ENCODE results near the gene VRTN. TPM values are rescaled to one million over a fixed set of nuclear protein-coding genes. Genes with fewer than 3 reads are reported as not detected.
A peak's percentile ranks its signal among the peaks of the same experiment; 100 is the strongest.

The VRTN gene
- total and polyA plus RNA-seq, 9 of the 15 experiments (the other 6 are each of a cell fraction or from before 2014, with no cell fraction given) = 0.05 to 0.09 (median 0.06) TPM; not detected in 6

GRCh38 chr14:74333909-74334308 is 14.4 kb upstream of the VRTN start:
- Histone ChIP-seq H3K9ac (ENCODE audit: insufficient read depth in 1 of 2, low read depth in 2 of 2, low read length in 2 of 2) (no peak overlapping the region), H3K4me1 (replicated peaks in 1 of 2; ENCODE audit: control insufficient read depth in 2 of 2, insufficient read depth in 2 of 2, low read length in 2 of 2) (no peaks in the 10 kb centered on the region; a peak in 1 of 5 replicates), H3K9me1 (ENCODE audit: control insufficient read depth, insufficient read depth, low read length) (no peaks in the 10 kb centered on the region), H4K20me1 (replicated peaks; ENCODE audit: control insufficient read depth, insufficient read depth, low read length) (no peaks in the 10 kb centered on the region), H3K79me2 (ENCODE audit: control insufficient read depth, insufficient read depth, low read length) (no peaks in the 10 kb centered on the region), H3K36me3 (ENCODE audit: control insufficient read depth, insufficient read depth, low read length) (no peaks in the 10 kb centered on the region), H3K4me2 (ENCODE audit: insufficient read depth, low read length) (no peak overlapping the region), H3K27ac (ENCODE audit: extremely low read depth, low read depth, low read length) (no peak overlapping the region), H3K9me3 (replicated peaks; ENCODE audit: control insufficient read depth, insufficient read depth, low read depth, low read length) (no peaks in the 10 kb centered on the region), H2AFZ (ENCODE audit: low read depth, low read length) (no peak overlapping the region), H3K4me3 (no peak overlapping the region), H3K27me3 (ENCODE audit: control insufficient read depth in 2 of 2, insufficient read depth in 2 of 2, low read length in 2 of 2) (peaks cover 5 to 14% of the 10 kb centered on the region in 2 experiments; a peak in 2 of 5 replicates)
- DNase-seq (ENCODE audit: extremely low read depth in 1 of 4, low spot score in 3 of 4) = no peak
- POLR2A ChIA-PET = no interaction called here
- WGBS (ENCODE audit: insufficient coverage, low coverage, missing lambda C conversion rate) = 8% methylated on average over 4 of the region's 4 CpGs
- in situ Hi-C loops (cut with MboI) (no loop called here), intact Hi-C loops (cut with micrococcal nuclease) (no loop called here)
- no peak for FAIRE-seq
- CTCF ChIA-PET (ENCODE audit: low intra/inter-chr PET ratio) = no interaction called here
- TF ChIP-seq HNRNPH1 (optimal IDR thresholded peaks at IDR 0.05; ENCODE audit: low read depth, low read length) (no peak), NR2C1 (IDR thresholded peaks at IDR 0.05) (no peak), NR2C1 (tag; IDR thresholded peaks at IDR 0.05) (no peak)
- no TSS peak for BruUV-seq (replicated peaks)
- ATAC-seq = no peak

- no TSS peak for BruUV-seq (replicated peaks)
- in situ Hi-C loops (cut with MboI) = no loop called here
- WGBS (ENCODE audit: insufficient coverage, low coverage, missing lambda C conversion rate) = 8% methylated on average over 2 of the region's 2 CpGs
- H3K4me3 ChIP-seq = no peak overlapping the region
- no peak overlapping the region for H3K27ac ChIP-seq (ENCODE audit: extremely low read depth, low read depth, low read length)
- no peak overlapping the region for H2AFZ ChIP-seq (ENCODE audit: low read depth, low read length)
- H3K9me3 ChIP-seq (replicated peaks; ENCODE audit: control insufficient read depth, insufficient read depth, low read depth, low read length) = no peaks in the 10 kb centered on the region
- H3K9ac ChIP-seq (ENCODE audit: insufficient read depth in 1 of 2, low read depth in 2 of 2, low read length in 2 of 2) = no peak overlapping the region
- ATAC-seq (0 out of 3 replicates have a peak, but pooled peaks have one; percentile 41), FAIRE-seq (no peak), DNase-seq (ENCODE audit: extremely low read depth in 1 of 4, low spot score in 3 of 4) (no peak)
- intact Hi-C loops (cut with micrococcal nuclease) = no loop called here
- no peaks in the 10 kb centered on the region for H4K20me1 ChIP-seq (replicated peaks; ENCODE audit: control insufficient read depth, insufficient read depth, low read length)
- H3K4me1 ChIP-seq (replicated peaks in 1 of 2; ENCODE audit: control insufficient read depth in 2 of 2, insufficient read depth in 2 of 2, low read length in 2 of 2) = peaks cover 2 to 6% of the 10 kb centered on the region in 2 experiments; a peak in 4 of 5 replicates
- POLR2A ChIA-PET = interaction anchor here (0.7 to 1.6 kb wide), 2 partner anchors 10 kb away, joined by 3 to 4 read pairs; no protein-coding TSS in a partner anchor
- no peaks in the 10 kb centered on the region for H3K36me3 ChIP-seq (ENCODE audit: control insufficient read depth, insufficient read depth, low read length)
- CTCF ChIA-PET (ENCODE audit: low intra/inter-chr PET ratio) = no interaction called here
- no peaks in the 10 kb centered on the region for H3K9me1 ChIP-seq (ENCODE audit: control insufficient read depth, insufficient read depth, low read length)
- no peaks in the 10 kb centered on the region for H3K79me2 ChIP-seq (ENCODE audit: control insufficient read depth, insufficient read depth, low read length)
- no peak overlapping the region for H3K4me2 ChIP-seq (ENCODE audit: insufficient read depth, low read length)
- H3K27me3 ChIP-seq (ENCODE audit: control insufficient read depth in 2 of 2, insufficient read depth in 2 of 2, low read length in 2 of 2) = no peaks in the 10 kb centered on the region; a peak in 1 of 5 replicates
- TF ChIP-seq, protein P1, sequence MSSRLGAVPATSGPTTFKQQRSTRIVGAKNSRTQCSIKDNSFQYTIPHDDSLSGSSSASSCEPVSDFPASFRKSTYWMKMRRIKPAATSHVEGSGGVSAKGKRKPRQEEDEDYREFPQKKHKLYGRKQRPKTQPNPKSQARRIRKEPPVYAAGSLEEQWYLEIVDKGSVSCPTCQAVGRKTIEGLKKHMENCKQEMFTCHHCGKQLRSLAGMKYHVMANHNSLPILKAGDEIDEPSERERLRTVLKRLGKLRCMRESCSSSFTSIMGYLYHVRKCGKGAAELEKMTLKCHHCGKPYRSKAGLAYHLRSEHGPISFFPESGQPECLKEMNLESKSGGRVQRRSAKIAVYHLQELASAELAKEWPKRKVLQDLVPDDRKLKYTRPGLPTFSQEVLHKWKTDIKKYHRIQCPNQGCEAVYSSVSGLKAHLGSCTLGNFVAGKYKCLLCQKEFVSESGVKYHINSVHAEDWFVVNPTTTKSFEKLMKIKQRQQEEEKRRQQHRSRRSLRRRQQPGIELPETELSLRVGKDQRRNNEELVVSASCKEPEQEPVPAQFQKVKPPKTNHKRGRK (tag; IDR thresholded peaks at IDR 0.05) = no peak
- TF ChIP-seq POLR2A (conservative IDR thresholded peaks at IDR 0.05) (no peak), FOS (IDR thresholded peaks at IDR 0.05; ENCODE audit: extremely low read depth, insufficient read length) (no peak), PHB2 (IDR thresholded peaks at IDR 0.05; ENCODE audit: low read depth) (no peak), SP1 (CRISPR knock-in tag; IDR thresholded peaks at IDR 0.05) (no peak), SAP30 (IDR thresholded peaks at IDR 0.05; ENCODE audit: borderline replicate concordance, insufficient read depth, low read depth, low read length, poor library complexity, severe bottlenecking) (no peak), U2AF1 (optimal IDR thresholded peaks at IDR 0.05; ENCODE audit: low read depth, low read length) (no peak), SNRNP70 (optimal IDR thresholded peaks at IDR 0.05; ENCODE audit: low read depth, low read length) (no peak)
- TF ChIP-seq, protein P2, sequence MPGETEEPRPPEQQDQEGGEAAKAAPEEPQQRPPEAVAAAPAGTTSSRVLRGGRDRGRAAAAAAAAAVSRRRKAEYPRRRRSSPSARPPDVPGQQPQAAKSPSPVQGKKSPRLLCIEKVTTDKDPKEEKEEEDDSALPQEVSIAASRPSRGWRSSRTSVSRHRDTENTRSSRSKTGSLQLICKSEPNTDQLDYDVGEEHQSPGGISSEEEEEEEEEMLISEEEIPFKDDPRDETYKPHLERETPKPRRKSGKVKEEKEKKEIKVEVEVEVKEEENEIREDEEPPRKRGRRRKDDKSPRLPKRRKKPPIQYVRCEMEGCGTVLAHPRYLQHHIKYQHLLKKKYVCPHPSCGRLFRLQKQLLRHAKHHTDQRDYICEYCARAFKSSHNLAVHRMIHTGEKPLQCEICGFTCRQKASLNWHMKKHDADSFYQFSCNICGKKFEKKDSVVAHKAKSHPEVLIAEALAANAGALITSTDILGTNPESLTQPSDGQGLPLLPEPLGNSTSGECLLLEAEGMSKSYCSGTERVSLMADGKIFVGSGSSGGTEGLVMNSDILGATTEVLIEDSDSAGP (CRISPR knock-in tag; IDR thresholded peaks at IDR 0.05) = no peak
Observed at GRCh38 chr14:74346341-74346740, 1.9 kb upstream of the VRTN start.
